ENCODE measurements around the gene CDH16. TPM values are rescaled to one million over a fixed set of nuclear protein-coding genes. Genes with fewer than 3 reads are reported as not detected.
A peak's percentile ranks its signal among the peaks of the same experiment; 100 is the strongest.

CDH16 gene
- total and polyA plus RNA-seq, 2 of the 13 experiments (the other 11 are each of a cell fraction or from before 2014, with no cell fraction given): 2.7 to 3.9 TPM

GRCh38 chr16:66872943-66873684 lies 45.6 kb downstream of the CDH16 start (continued):
- TF ChIP-seq HDAC6 (IDR thresholded peaks at IDR 0.05; ENCODE audit: low read depth, low read length): no peak
- TF ChIP-seq AGO2 (optimal IDR thresholded peaks at IDR 0.05; ENCODE audit: low read depth, low read length): no peak
- peak; percentile 96 for TF ChIP-seq PCBP2 (optimal IDR thresholded peaks at IDR 0.05; ENCODE audit: low read depth, low read length, poor library complexity, severe bottlenecking)
- TF ChIP-seq ZNF878 (CRISPR knock-in tag; IDR thresholded peaks at IDR 0.05): no peak
- TF ChIP-seq KDM4B (CRISPR knock-in tag; IDR thresholded peaks at IDR 0.05): 0 out of 2 replicates have a peak, but pooled peaks have one; percentile 46
- TF ChIP-seq, protein P1, sequence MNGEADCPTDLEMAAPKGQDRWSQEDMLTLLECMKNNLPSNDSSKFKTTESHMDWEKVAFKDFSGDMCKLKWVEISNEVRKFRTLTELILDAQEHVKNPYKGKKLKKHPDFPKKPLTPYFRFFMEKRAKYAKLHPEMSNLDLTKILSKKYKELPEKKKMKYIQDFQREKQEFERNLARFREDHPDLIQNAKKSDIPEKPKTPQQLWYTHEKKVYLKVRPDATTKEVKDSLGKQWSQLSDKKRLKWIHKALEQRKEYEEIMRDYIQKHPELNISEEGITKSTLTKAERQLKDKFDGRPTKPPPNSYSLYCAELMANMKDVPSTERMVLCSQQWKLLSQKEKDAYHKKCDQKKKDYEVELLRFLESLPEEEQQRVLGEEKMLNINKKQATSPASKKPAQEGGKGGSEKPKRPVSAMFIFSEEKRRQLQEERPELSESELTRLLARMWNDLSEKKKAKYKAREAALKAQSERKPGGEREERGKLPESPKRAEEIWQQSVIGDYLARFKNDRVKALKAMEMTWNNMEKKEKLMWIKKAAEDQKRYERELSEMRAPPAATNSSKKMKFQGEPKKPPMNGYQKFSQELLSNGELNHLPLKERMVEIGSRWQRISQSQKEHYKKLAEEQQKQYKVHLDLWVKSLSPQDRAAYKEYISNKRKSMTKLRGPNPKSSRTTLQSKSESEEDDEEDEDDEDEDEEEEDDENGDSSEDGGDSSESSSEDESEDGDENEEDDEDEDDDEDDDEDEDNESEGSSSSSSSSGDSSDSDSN (CRISPR knock-in tag; IDR thresholded peaks at IDR 0.05): peak; percentile 95
- TF ChIP-seq ZNF34 (CRISPR knock-in tag; IDR thresholded peaks at IDR 0.05; ENCODE audit: borderline replicate concordance): no peak
- TF ChIP-seq AHR (CRISPR knock-in tag; IDR thresholded peaks at IDR 0.05): peak; percentile 83; the same call in 1 of the 2 replicates
- TF ChIP-seq ZFP36L2 (CRISPR knock-in tag; IDR thresholded peaks at IDR 0.05): peak; percentile 78; the same call in 1 of the 2 replicates
- no peak for TF ChIP-seq TCF7 (IDR thresholded peaks at IDR 0.05; ENCODE audit: low read depth)
- peak; percentile 64 for TF ChIP-seq HOXA5 (CRISPR knock-in tag; IDR thresholded peaks at IDR 0.05)
- TF ChIP-seq ZNF703 (CRISPR knock-in tag; IDR thresholded peaks at IDR 0.05; ENCODE audit: borderline replicate concordance): no peak
- no peak for TF ChIP-seq CBX2 (IDR thresholded peaks at IDR 0.05; ENCODE audit: low read depth, low read length)
- TF ChIP-seq CBX2 (CRISPR knock-in tag; IDR thresholded peaks at IDR 0.05; ENCODE audit: low read depth): peak; percentile 91; the same call in 1 of the 2 replicates
- peak; percentile 83; the same call in 1 of the 2 replicates for TF ChIP-seq ETV6 (CRISPR knock-in tag; conservative IDR thresholded peaks at IDR 0.05)
- 0 out of 2 replicates have a peak, but pooled peaks have one; percentile 72 for TF ChIP-seq ZNF431 (CRISPR knock-in tag; IDR thresholded peaks at IDR 0.05; ENCODE audit: borderline replicate concordance, low read depth)
- TF ChIP-seq MYC (CRISPR knock-in tag; IDR thresholded peaks at IDR 0.05; ENCODE audit: borderline replicate concordance): peak; percentile 91; the same call in 1 of the 2 replicates
- TF ChIP-seq IRX3 (CRISPR knock-in tag; IDR thresholded peaks at IDR 0.05; ENCODE audit: borderline replicate concordance, low read depth): no peak
- peak; percentile 81; the same call in 1 of the 2 replicates for TF ChIP-seq ZNF749 (CRISPR knock-in tag; IDR thresholded peaks at IDR 0.05; ENCODE audit: borderline replicate concordance)
- TF ChIP-seq TEAD3 (CRISPR knock-in tag; optimal IDR thresholded peaks at IDR 0.05; ENCODE audit: borderline replicate concordance): peak; percentile 76
- no peak for TF ChIP-seq ZNF24 (IDR thresholded peaks at IDR 0.05)
- peak; percentile 51; the same call in 1 of the 2 replicates for TF ChIP-seq SP4 (CRISPR knock-in tag; IDR thresholded peaks at IDR 0.05)
- peak; percentile 73 for TF ChIP-seq RXRA (CRISPR knock-in tag; IDR thresholded peaks at IDR 0.05)
- TF ChIP-seq, protein P2, sequence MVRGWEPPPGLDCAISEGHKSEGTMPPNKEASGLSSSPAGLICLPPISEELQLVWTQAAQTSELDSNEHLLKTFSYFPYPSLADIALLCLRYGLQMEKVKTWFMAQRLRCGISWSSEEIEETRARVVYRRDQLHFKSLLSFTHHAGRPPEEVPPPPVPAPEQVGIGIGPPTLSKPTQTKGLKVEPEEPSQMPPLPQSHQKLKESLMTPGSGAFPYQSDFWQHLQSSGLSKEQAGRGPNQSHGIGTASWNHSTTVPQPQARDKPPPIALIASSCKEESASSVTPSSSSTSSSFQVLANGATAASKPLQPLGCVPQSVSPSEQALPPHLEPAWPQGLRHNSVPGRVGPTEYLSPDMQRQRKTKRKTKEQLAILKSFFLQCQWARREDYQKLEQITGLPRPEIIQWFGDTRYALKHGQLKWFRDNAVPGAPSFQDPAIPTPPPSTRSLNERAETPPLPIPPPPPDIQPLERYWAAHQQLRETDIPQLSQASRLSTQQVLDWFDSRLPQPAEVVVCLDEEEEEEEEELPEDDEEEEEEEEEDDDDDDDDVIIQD (CRISPR knock-in tag; IDR thresholded peaks at IDR 0.05; ENCODE audit: low read depth): no peak
- TF ChIP-seq ZNF569 (CRISPR knock-in tag; IDR thresholded peaks at IDR 0.05; ENCODE audit: borderline replicate concordance): no peak

Data from HepG2 (cell line).